ENCODE measurements around the gene PIGR. TPM values are rescaled to one million over a fixed set of nuclear protein-coding genes. Genes with fewer than 3 reads are reported as not detected.

The PIGR gene
- total RNA-seq, 2 experiments from 2014 or later, result not detected

DNA sequence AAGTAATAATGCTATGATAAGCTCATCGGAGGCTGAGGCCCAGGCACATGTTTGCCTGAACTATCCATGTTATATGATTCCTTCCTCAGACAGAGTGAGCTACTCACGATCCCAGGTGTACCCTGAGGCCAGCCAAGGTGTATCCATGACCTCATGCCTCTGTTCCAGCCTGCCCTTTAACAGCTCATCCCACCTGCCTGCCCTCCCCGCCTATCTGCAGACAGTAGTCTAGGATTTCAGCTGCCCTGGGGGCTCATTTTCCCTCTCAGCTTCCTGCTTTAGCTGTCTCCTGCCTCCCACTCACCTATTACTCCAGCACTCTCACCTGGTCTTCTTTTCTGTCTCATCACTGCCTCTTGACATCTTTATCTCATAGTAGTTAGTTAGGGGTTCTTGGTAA lies 50.9 kb downstream of the PIGR start:
- Histone ChIP-seq H3K36me3 (ENCODE audit: insufficient read depth, low read length) (no peaks in the 10 kb centered on the region), H3K4me3 (ENCODE audit: low read length) (no peak overlapping the region), H3K9me3 (ENCODE audit: control insufficient read depth in 1 of 2, insufficient read depth in 1 of 2, low read length in 2 of 2) (no peaks in the 10 kb centered on the region), H3K4me1 (ENCODE audit: insufficient read depth, low read length) (peaks cover 38% of the 10 kb centered on the region), H3K27ac (ENCODE audit: low read depth in 1 of 2, low read length in 2 of 2) (no peak overlapping the region), H3K27me3 (ENCODE audit: control insufficient read depth in 1 of 2, insufficient read depth in 2 of 2, low read length in 2 of 2) (no peaks in the 10 kb centered on the region)
- no peak overlapping the region for H3K4me3 Mint-ChIP-seq
- peaks cover 4% of the 10 kb centered on the region for H3K36me3 Mint-ChIP-seq (ENCODE audit: low read depth)
- POLR2A ChIA-PET, result interaction anchor here (1.1 to 3.6 kb wide), 5 partner anchors 9 to 26 kb away, joined by 5 to 26 read pairs (median 8); partner anchors contain the start of gene FCMR
- DNase-seq (no peak), ATAC-seq (ENCODE audit: poor library complexity) (no peak)
- CTCF ChIA-PET, result interaction anchor here (0.9 to 1.1 kb wide), 2 partner anchors 38 to 161 kb away, joined by 3 read pairs; no protein-coding TSS in a partner anchor
- peaks cover 72% of the 10 kb centered on the region for H3K4me1 Mint-ChIP-seq (ENCODE audit: low read depth)
- intact Hi-C loops (cut with DNase I, micrococcal nuclease), result no loop called here
- H3K9me3 Mint-ChIP-seq, result no peaks in the 10 kb centered on the region
- peak overlapping the region; percentile 5 for H3K27ac Mint-ChIP-seq
- no peak for TF ChIP-seq CTCF (IDR thresholded peaks at IDR 0.05)
- H3K27me3 Mint-ChIP-seq, result no peaks in the 10 kb centered on the region

DNA sequence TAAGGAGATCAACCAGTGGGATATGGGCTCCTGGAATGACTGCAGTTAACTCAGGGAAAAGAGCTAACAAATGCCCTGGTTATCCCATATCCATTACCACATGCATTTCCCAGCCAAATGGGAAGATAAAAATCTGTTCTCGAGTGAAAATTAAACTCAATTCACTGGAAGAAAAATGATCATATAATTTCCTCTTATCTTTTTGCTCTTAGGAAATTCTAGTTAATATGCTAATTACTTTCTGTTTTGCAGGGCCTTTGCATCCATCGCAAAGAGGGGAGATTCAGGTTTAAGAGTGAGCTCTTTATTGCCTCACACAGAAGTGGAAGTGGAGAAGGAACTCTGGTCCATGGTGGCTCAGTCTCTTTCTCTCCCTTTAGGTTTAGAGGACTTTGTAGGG lies 52.9 kb downstream of the PIGR start:
- no peaks in the 10 kb centered on the region for H3K36me3 Mint-ChIP-seq (ENCODE audit: low read depth)
- no peak for TF ChIP-seq CTCF (IDR thresholded peaks at IDR 0.05)
- Histone ChIP-seq H3K4me3 (ENCODE audit: low read length) (no peak overlapping the region), H3K9me3 (ENCODE audit: control insufficient read depth in 1 of 2, insufficient read depth in 1 of 2, low read length in 2 of 2) (no peaks in the 10 kb centered on the region), H3K4me1 (ENCODE audit: insufficient read depth, low read length) (peaks cover 25% of the 10 kb centered on the region), H3K27ac (ENCODE audit: low read depth in 1 of 2, low read length in 2 of 2) (no peak overlapping the region), H3K27me3 (ENCODE audit: control insufficient read depth in 1 of 2, insufficient read depth in 2 of 2, low read length in 2 of 2) (no peaks in the 10 kb centered on the region), H3K36me3 (ENCODE audit: insufficient read depth, low read length) (no peaks in the 10 kb centered on the region)
- no peaks in the 10 kb centered on the region for H3K9me3 Mint-ChIP-seq
- no peak overlapping the region for H3K4me3 Mint-ChIP-seq
- no peak for ATAC-seq (ENCODE audit: poor library complexity)
- ChIA-PET CTCF (no interaction called here), POLR2A (interaction anchor here (0.6 to 2.6 kb wide), 2 partner anchors 8 to 62 kb away, joined by 3 to 12 read pairs; no protein-coding TSS in a partner anchor)
- intact Hi-C loops (cut with DNase I, micrococcal nuclease), result no loop called here
- no peak for DNase-seq
- H3K27me3 Mint-ChIP-seq, result no peaks in the 10 kb centered on the region
- H3K27ac Mint-ChIP-seq, result no peak overlapping the region
- H3K4me1 Mint-ChIP-seq (ENCODE audit: low read depth), result peaks cover 72% of the 10 kb centered on the region

- ATAC-seq (ENCODE audit: poor library complexity), result no peak
- H3K9me3 Mint-ChIP-seq, result no peaks in the 10 kb centered on the region
- no peak overlapping the region for H3K27ac Mint-ChIP-seq
These were observed 53.8 kb downstream of the PIGR start for GRCh38 chr1:206892351-206892984.

More at GRCh38 chr1:206892351-206892984, 53.8 kb downstream of the PIGR start:
- H3K27me3 ChIP-seq (ENCODE audit: control insufficient read depth in 1 of 2, insufficient read depth in 2 of 2, low read length in 2 of 2), result no peaks in the 10 kb centered on the region
- H3K4me1 Mint-ChIP-seq (ENCODE audit: low read depth), result peaks cover 70% of the 10 kb centered on the region
- no peak for TF ChIP-seq CTCF (IDR thresholded peaks at IDR 0.05)
- no peak overlapping the region for H3K4me3 ChIP-seq (ENCODE audit: low read length)
- POLR2A ChIA-PET, result interaction anchor here (1.4 to 2.6 kb wide), 3 partner anchors 9 to 15 kb away, joined by 3 to 12 read pairs (median 7); no protein-coding TSS in a partner anchor
- intact Hi-C loops (cut with DNase I, micrococcal nuclease), result no loop called here
- no peak overlapping the region for H3K27ac ChIP-seq (ENCODE audit: low read depth in 1 of 2, low read length in 2 of 2)
- CTCF ChIA-PET, result no interaction called here
- H3K36me3 Mint-ChIP-seq (ENCODE audit: low read depth), result no peaks in the 10 kb centered on the region
- H3K27me3 Mint-ChIP-seq, result no peaks in the 10 kb centered on the region
- no peak overlapping the region for H3K4me3 Mint-ChIP-seq
- H3K9me3 ChIP-seq (ENCODE audit: control insufficient read depth in 1 of 2, insufficient read depth in 1 of 2, low read length in 2 of 2), result no peaks in the 10 kb centered on the region
- H3K4me1 ChIP-seq (ENCODE audit: insufficient read depth, low read length), result peaks cover 25% of the 10 kb centered on the region
- H3K36me3 ChIP-seq (ENCODE audit: insufficient read depth, low read length), result no peaks in the 10 kb centered on the region
- DNase-seq, result no peak

All from CD4-positive, alpha-beta T cell (primary cell).